HepG2 (cell line): Measurements from ENCODE around the gene NPAS2. TPM values are rescaled to one million over a fixed set of nuclear protein-coding genes. Genes with fewer than 3 reads are reported as not detected.

ENCODE experiments used
- ATF2 ChIP-seq: sonication (generic); formaldehyde crosslinking; IDR thresholded peaks from 2 replicates; pipeline ENCODE4 v1.4.0; 2020; ENCODE audit warnings: missing genetic modification reagents
- CERS6 ChIP-seq: sonication (generic); formaldehyde crosslinking; IDR thresholded peaks from 2 replicates; pipeline ENCODE4 v1.5.0; 2020; ENCODE audit warnings: missing genetic modification reagents
- CREB1 ChIP-seq, 2 experiments: fragments of 450-650 bp in 1 of 2; IDR thresholded peaks; 2 replicates each; pipeline ENCODE4 v1.6.1; 2016 to 2017; ENCODE audit warnings: control low read depth in 1 of 2, mild to moderate bottlenecking in 1 of 2, missing compliant biosample characterization in 1 of 2, missing genetic modification characterization in 1 of 2
- FIP1L1 ChIP-seq: fragments of 200-400 bp; formaldehyde crosslinking; IDR thresholded peaks from 2 replicates; pipeline ENCODE4 v1.6.1; 2018; ENCODE audit warnings: low read depth, mild to moderate bottlenecking, low read length, moderate library complexity, borderline replicate concordance; ENCODE audit not compliant: insufficient read depth
- MED1 ChIP-seq: sonication (generic); formaldehyde crosslinking; IDR thresholded peaks from 2 replicates; pipeline ENCODE4 v1.4.0; 2020; ENCODE audit warnings: missing genetic modification reagents
- NFKB2 ChIP-seq: sonication (generic); formaldehyde crosslinking; IDR thresholded peaks from 2 replicates; pipeline ENCODE4 v1.4.0; 2020; ENCODE audit warnings: missing genetic modification reagents, borderline replicate concordance
- POGZ ChIP-seq: sonication (generic); formaldehyde crosslinking; IDR thresholded peaks from 2 replicates; pipeline ENCODE4 v1.4.0; 2020; ENCODE audit warnings: mild to moderate bottlenecking, missing genetic modification reagents
- RBM39 ChIP-seq: fragments of 200-400 bp; formaldehyde crosslinking; IDR thresholded peaks from one replicate; pipeline ENCODE4 v1.6.1; 2018; ENCODE audit warnings: antibody characterized with exemption, mild to moderate bottlenecking, low read depth, low read length; ENCODE audit not compliant: poor library complexity, severe bottlenecking
- SAFB2 ChIP-seq: sonication (generic); formaldehyde crosslinking; IDR thresholded peaks from 2 replicates; pipeline ENCODE4 v1.5.1; 2020; ENCODE audit warnings: missing genetic modification reagents, low read depth, mild to moderate bottlenecking, borderline replicate concordance
- SMAD3 ChIP-seq: sonication (generic); formaldehyde crosslinking; IDR thresholded peaks from 2 replicates; pipeline ENCODE4 v1.4.0; 2020; ENCODE audit warnings: missing genetic modification reagents
- SSRP1 ChIP-seq: IDR thresholded peaks from 2 replicates; pipeline ENCODE4 v1.6.1; 2016; ENCODE audit warnings: control low read depth
- ZKSCAN1 ChIP-seq: fragments of 150-350 bp; IDR thresholded peaks from 2 replicates; pipeline ENCODE4 v1.6.1; 2014; ENCODE audit warnings: low read length
- ZNF101 ChIP-seq: sonication (generic); formaldehyde crosslinking; IDR thresholded peaks from 2 replicates; pipeline ENCODE4 v1.4.0; 2020; ENCODE audit warnings: mild to moderate bottlenecking, low read depth, missing genetic modification reagents, borderline replicate concordance
- ZNF143 ChIP-seq: sonication (generic); formaldehyde crosslinking; IDR thresholded peaks from 2 replicates; pipeline ENCODE4 v1.4.0; 2020; ENCODE audit warnings: missing genetic modification reagents
- ZNF205 ChIP-seq: IDR thresholded peaks from 2 replicates; pipeline ENCODE4 v1.6.1; 2018; ENCODE audit warnings: missing biosample characterization, missing genetic modification reagents
- ZNF3 ChIP-seq: IDR thresholded peaks from 2 replicates; pipeline ENCODE4 v1.7.0; 2017; ENCODE audit warnings: inconsistent platforms
- ZNF382 ChIP-seq: sonication (generic); formaldehyde crosslinking; IDR thresholded peaks from 2 replicates; pipeline ENCODE4 v1.5.0; 2020; ENCODE audit warnings: missing genetic modification reagents, mild to moderate bottlenecking, borderline replicate concordance
- ZNF674 ChIP-seq: sonication (generic); formaldehyde crosslinking; IDR thresholded peaks from 2 replicates; pipeline ENCODE4 v1.5.0; 2020; ENCODE audit warnings: low read depth, mild to moderate bottlenecking, missing genetic modification reagents
- ZNF749 ChIP-seq: sonication (generic); formaldehyde crosslinking; IDR thresholded peaks from 2 replicates; pipeline ENCODE4 v1.8.0; 2022; ENCODE audit warnings: mild to moderate bottlenecking, missing genetic modification reagents, moderate library complexity, borderline replicate concordance
- ZNF770 ChIP-seq: sonication (generic); formaldehyde crosslinking; IDR thresholded peaks from 2 replicates; pipeline ENCODE4 v1.5.0; 2020; ENCODE audit warnings: mild to moderate bottlenecking, missing genetic modification reagents
- ZNF782 ChIP-seq: sonication (generic); formaldehyde crosslinking; IDR thresholded peaks from 2 replicates; pipeline ENCODE4 v1.4.0; 2020; ENCODE audit warnings: missing genetic modification reagents, mild to moderate bottlenecking, borderline replicate concordance
- ZNF879 ChIP-seq: sonication (generic); formaldehyde crosslinking; IDR thresholded peaks from 2 replicates; pipeline ENCODE4 v1.8.1; 2023; ENCODE audit warnings: missing genetic modification reagents
- ZSCAN20 ChIP-seq: sonication (generic); formaldehyde crosslinking; IDR thresholded peaks from 2 replicates; pipeline ENCODE4 v1.4.0; 2020; ENCODE audit warnings: missing genetic modification reagents, mild to moderate bottlenecking, borderline replicate concordance
- polyA plus RNA-seq, 8 experiments: library from polyadenylated mRNA; depleted of rRNA in 3 of 8; stranded (reverse) in 7 of 8; unstranded in 1 of 8; fragments of >200 nt; fragmentation: Illumina TruSeq in 4 of 8; extraction: Trizol in 4 of 8; gene quantifications; 2 replicates each; pipeline versions ENCODE4 v1.2.1 to v1.2.3, GENCODE V29; 2011 to 2016; ENCODE audit warnings: low read depth in 4 of 8, missing spikeins in 1 of 8, mixed read lengths in 1 of 8; ENCODE audit not compliant: insufficient read depth in 1 of 8
- total RNA-seq, 5 experiments: library from RNA; depleted of rRNA; stranded (reverse); fragments of >200 nt; fragmentation: Illumina TruSeq; extraction: Trizol; gene quantifications; 2 replicates each; pipeline ENCODE4 v1.2.3, GENCODE V29; 2016; ENCODE audit warnings: low read depth in 1 of 5
- TF ChIP-seq, protein P1 (sequence below): sonication (generic); formaldehyde crosslinking; IDR thresholded peaks from 2 replicates; pipeline ENCODE4 v1.4.0; 2020; ENCODE audit warnings: missing genetic modification reagents

NPAS2 gene
- total and polyA plus RNA-seq, 2 of the 13 experiments (the other 11 are each of a cell fraction or from before 2014, with no cell fraction given), result 14.8 to 37.5 TPM

GRCh38 chr2:100818606-100819369, 1.2 kb upstream of the NPAS2 start (continued):
- TF ChIP-seq ATF2 (CRISPR knock-in tag) (no peak; the same call in 1 of the 2 replicates), CERS6 (CRISPR knock-in tag) (no peak), ZNF749 (CRISPR knock-in tag) (peak; percentile 65; the same call in 1 of the 2 replicates), ZNF205 (CRISPR knock-in tag) (peak; percentile 67; the same call in 1 of the 2 replicates), SAFB2 (no peak; the same call in 1 of the 2 replicates), ZNF782 (CRISPR knock-in tag) (peak; percentile 95), ZNF879 (CRISPR knock-in tag) (0 out of 2 replicates have a peak, but pooled peaks have one; percentile 1), ZNF674 (CRISPR knock-in tag) (no peak), SMAD3 (CRISPR knock-in tag) (no peak), ZNF101 (CRISPR knock-in tag) (peak; percentile 62; the same call in 1 of the 2 replicates), RBM39 (peak; percentile 97), ZNF770 (CRISPR knock-in tag) (peak; percentile 30; the same call in 1 of the 2 replicates), ZNF382 (no peak), POGZ (CRISPR knock-in tag) (peak; percentile 64; the same call in 1 of the 2 replicates), ZNF3 (CRISPR knock-in tag) (0 out of 2 replicates have a peak, but pooled peaks have one; percentile 17), SSRP1 (CRISPR knock-in tag) (no peak), ZSCAN20 (CRISPR knock-in tag) (0 out of 2 replicates have a peak, but pooled peaks have one; percentile 55), CREB1 (IDR thresholded peaks at IDR 0.05) (no peak), CREB1 (CRISPR knock-in tag; IDR thresholded peaks at IDR 0.05) (no peak), ZNF143 (CRISPR knock-in tag) (0 out of 2 replicates have a peak, but pooled peaks have one; percentile 39), FIP1L1 (no peak), ZKSCAN1 (no peak), MED1 (CRISPR knock-in tag) (peak; percentile 73), NFKB2 (CRISPR knock-in tag) (peak; percentile 79; the same call in 1 of the 2 replicates)
- TF ChIP-seq, protein P1, sequence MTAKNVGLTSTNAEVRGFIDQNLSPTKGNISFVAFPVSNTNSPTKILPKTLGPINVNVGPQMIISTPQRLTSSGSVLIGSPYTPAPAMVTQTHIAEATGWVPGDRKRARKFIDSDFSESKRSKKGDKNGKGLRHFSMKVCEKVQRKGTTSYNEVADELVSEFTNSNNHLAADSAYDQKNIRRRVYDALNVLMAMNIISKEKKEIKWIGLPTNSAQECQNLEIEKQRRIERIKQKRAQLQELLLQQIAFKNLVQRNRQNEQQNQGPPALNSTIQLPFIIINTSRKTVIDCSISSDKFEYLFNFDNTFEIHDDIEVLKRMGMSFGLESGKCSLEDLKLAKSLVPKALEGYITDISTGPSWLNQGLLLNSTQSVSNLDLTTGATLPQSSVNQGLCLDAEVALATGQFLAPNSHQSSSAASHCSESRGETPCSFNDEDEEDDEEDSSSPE (CRISPR knock-in tag), result peak; percentile 48; the same call in 1 of the 2 replicates
